K562 (cell line): ENCODE data around the gene PRRC2A. TPM values are rescaled to one million over a fixed set of nuclear protein-coding genes. Genes with fewer than 3 reads are reported as not detected.

ENCODE experiments used
- ATAC-seq: fragments of 200-7000 bp; cut with Tn5 transposase; 3 replicates; pipeline ENCODE4 v1.9.1; 2020; ENCODE audit warnings: moderate library complexity
- BruUV-seq: library from RNA; stranded (reverse); fragments of 400-500 nt; replicated peaks from 2 replicates; lab custom pipeline; 2021; lab: Mats Ljungman, UMichigan
- CTCF ChIA-PET: fragments of 300-600 bp; formaldehyde crosslinking; extraction: SDS; loops from one replicate; lab custom pipeline; 2021; ENCODE audit warnings: low intra/inter-chr PET ratio; lab: Yijun Ruan, JAX
- POLR2A ChIA-PET: fragments of 300-600, 350-650 bp; sonication (Branson Sonifier 250); formaldehyde crosslinking; extraction: SDS; loops from one replicate; lab custom pipeline; 2021; ENCODE audit warnings: antibody characterized with exemption, inconsistent platforms; lab: Yijun Ruan, JAX
- DNase-seq, 4 experiments: peaks; one replicate each; pipeline versions ENCODE4 v3.0.0 to v3.0.0-alpha.2; 2011 to 2018; ENCODE audit warnings: low spot score in 3 of 4, mixed read lengths in 3 of 4; ENCODE audit errors: extremely low read depth in 1 of 4
- FAIRE-seq: peaks from 2 replicates; lab custom pipeline; 2011; peaks lifted over from hg19 to GRCh38; lab: Jason Lieb, UNC
- H2AFZ ChIP-seq: 2 replicates; pipeline ENCODE4 v1.6.0; 2011; ENCODE audit warnings: low read depth, low read length, control low read depth, inconsistent platforms
- H3K27ac ChIP-seq: fragments of 200-600 bp; 3 replicates; pipeline ENCODE4 v1.8.0; 2011; ENCODE audit warnings: low read depth, mild to moderate bottlenecking, control low read depth, inconsistent platforms, low read length, moderate library complexity, mixed read lengths; ENCODE audit errors: extremely low read depth
- H3K27me3 ChIP-seq, 2 experiments: fragments of 300-600 bp in 1 of 2; 2 replicates in 1 of 2; 3 replicates in 1 of 2; pipeline versions ENCODE4 v1.6.0 to v1.8.0; 2011; ENCODE audit warnings: inconsistent platforms in 2 of 2, low read length in 2 of 2, mild to moderate bottlenecking in 1 of 2, mixed read lengths in 1 of 2, moderate library complexity in 1 of 2; ENCODE audit not compliant: control insufficient read depth in 2 of 2, insufficient read depth in 2 of 2
- H3K36me3 ChIP-seq: fragments of 300-600 bp; 3 replicates; pipeline ENCODE4 v1.8.0; 2011; ENCODE audit warnings: mild to moderate bottlenecking, low read length, inconsistent platforms; ENCODE audit not compliant: control insufficient read depth, insufficient read depth
- H3K4me1 ChIP-seq, 2 experiments: fragments of 200-600 bp in 1 of 2; replicated peaks in 1 of 2; 2 replicates in 1 of 2; 3 replicates in 1 of 2; pipeline versions ENCODE4 v1.5.1 to v1.8.0; 2011; ENCODE audit warnings: inconsistent platforms in 2 of 2, low read length in 2 of 2, mild to moderate bottlenecking in 1 of 2, mixed read lengths in 1 of 2, moderate library complexity in 1 of 2; ENCODE audit not compliant: control insufficient read depth in 2 of 2, insufficient read depth in 2 of 2
- H3K4me2 ChIP-seq: 2 replicates; pipeline ENCODE4 v1.6.1; 2011; ENCODE audit warnings: low read length, control low read depth, inconsistent platforms, mixed read lengths; ENCODE audit not compliant: insufficient read depth
- H3K4me3 ChIP-seq: fragments of 200-600 bp; sonication (generic), shearing (Covaris generic); 2 replicates; pipeline ENCODE4 v1.5.1; 2016; ENCODE audit warnings: control low read depth, inconsistent platforms
- H3K79me2 ChIP-seq: fragments of 200-600 bp; 3 replicates; pipeline ENCODE4 v1.8.0; 2011; ENCODE audit warnings: low read length, inconsistent platforms; ENCODE audit not compliant: control insufficient read depth, insufficient read depth
- H3K9ac ChIP-seq, 2 experiments: 2 replicates each; pipeline versions ENCODE4 v1.6.0 to v1.6.1; 2011; ENCODE audit warnings: low read depth in 2 of 2, low read length in 2 of 2, control low read depth in 1 of 2, inconsistent platforms in 1 of 2, mild to moderate bottlenecking in 1 of 2, mixed read lengths in 1 of 2; ENCODE audit not compliant: insufficient read depth in 1 of 2
- H3K9me1 ChIP-seq: one replicate; pipeline ENCODE4 v1.6.0; 2011; ENCODE audit warnings: inconsistent platforms, mild to moderate bottlenecking, low read length, moderate library complexity; ENCODE audit not compliant: control insufficient read depth, insufficient read depth
- H3K9me3 ChIP-seq: replicated peaks from 2 replicates; pipeline ENCODE4 v1.5.1; 2011; ENCODE audit warnings: low read depth, low read length, inconsistent platforms; ENCODE audit not compliant: control insufficient read depth, insufficient read depth
- H4K20me1 ChIP-seq: replicated peaks from 2 replicates; pipeline ENCODE4 v1.6.1; 2011; ENCODE audit warnings: low read length, inconsistent platforms, mixed read lengths; ENCODE audit not compliant: control insufficient read depth, insufficient read depth
- CBX5 ChIP-seq: IDR thresholded peaks from 2 replicates; pipeline ENCODE4 v1.6.1; 2014; ENCODE audit warnings: low read depth, borderline replicate concordance
- CUX1 ChIP-seq: fragments of 200-800 bp; sonication (Bioruptor generic); IDR thresholded peaks from 2 replicates; pipeline ENCODE4 v1.6.1; 2016; ENCODE audit warnings: missing genetic modification characterization, missing compliant biosample characterization
- FIP1L1 ChIP-seq: fragments of 200-400 bp; formaldehyde crosslinking; IDR thresholded peaks from 2 replicates; pipeline ENCODE4 v1.6.1; 2018; ENCODE audit warnings: mild to moderate bottlenecking, low read depth, low read length; ENCODE audit not compliant: poor library complexity, severe bottlenecking
- KAT7 ChIP-seq: sonication (generic); formaldehyde crosslinking; IDR thresholded peaks from 2 replicates; pipeline ENCODE4 v1.8.0; 2022; ENCODE audit warnings: missing genetic modification reagents, mild to moderate bottlenecking, borderline replicate concordance
- NBN ChIP-seq: fragments of 450-650 bp; IDR thresholded peaks from 2 replicates; pipeline ENCODE4 v1.6.1; 2016; ENCODE audit warnings: low read depth, mild to moderate bottlenecking
- PHB2 ChIP-seq: fragments of 450-650 bp; IDR thresholded peaks from 2 replicates; pipeline ENCODE4 v1.6.1; 2017; ENCODE audit warnings: low read depth
- PML ChIP-seq: IDR thresholded peaks from 2 replicates; pipeline ENCODE4 v1.6.1; 2012; ENCODE audit warnings: low read length, inconsistent platforms
- RBM17 ChIP-seq: fragments of 200-400 bp; formaldehyde crosslinking; IDR thresholded peaks from 2 replicates; pipeline ENCODE4 v1.6.1; 2017; ENCODE audit warnings: low read depth, mild to moderate bottlenecking, low read length, borderline replicate concordance
- SAP30 ChIP-seq: fragments of 200-600 bp; sonication (generic); IDR thresholded peaks from 2 replicates; pipeline ENCODE4 v1.6.1; 2012; ENCODE audit warnings: borderline replicate concordance, low read depth, mild to moderate bottlenecking, moderate library complexity, low read length, control low read depth, inconsistent platforms; ENCODE audit not compliant: insufficient read depth, poor library complexity, severe bottlenecking
- YY1 ChIP-seq, 3 experiments: IDR thresholded peaks; 2 replicates each; pipeline ENCODE4 v1.6.1; 2011; ENCODE audit warnings: low read length in 2 of 3, mild to moderate bottlenecking in 2 of 3, moderate library complexity in 2 of 3, borderline replicate concordance in 1 of 3, control low read depth in 1 of 3, low read depth in 1 of 3; ENCODE audit not compliant: insufficient read depth in 3 of 3, insufficient replicate concordance in 2 of 3, control insufficient read depth in 1 of 3, insufficient read length in 1 of 3; ENCODE audit errors: extremely low read depth in 1 of 3
- ZFP1 ChIP-seq: fragments of 450-650 bp; formaldehyde crosslinking; IDR thresholded peaks from 2 replicates; pipeline ENCODE4 v1.4.0; 2020; ENCODE audit warnings: mild to moderate bottlenecking, mixed read lengths
- WGBS: fragments of 100-300 bp; shearing (Covaris generic); methylation state at CpG from one replicate; pipeline ENCODE4 v1.1.6; 2016; ENCODE audit warnings: low coverage, mixed read lengths; ENCODE audit not compliant: insufficient coverage; ENCODE audit errors: missing lambda C conversion rate; 5-methylcytosine and 5-hydroxymethylcytosine counted together
- in situ Hi-C: fragments of 300-500 bp; cut with MboI; formaldehyde crosslinking; loops from 4 replicates; pipeline ENCODE4 v1.15.0; 2018; ENCODE audit warnings: inconsistent platforms, mixed read lengths
- intact Hi-C: fragments of 100-400 bp; cut with micrococcal nuclease; formaldehyde crosslinking; loops from 2 replicates; pipeline ENCODE4 v1.14.2; 2022
- polyA plus RNA-seq, 8 experiments: library from polyadenylated mRNA; depleted of rRNA in 4 of 8; stranded (reverse) in 5 of 8; unstranded in 3 of 8; fragments of >200 nt; fragmentation: Nextera tagmentation in 2 of 8; fragmentation: Illumina TruSeq in 1 of 8; extraction: Ambion mirVana in 2 of 8; extraction: Trizol in 1 of 8; gene quantifications; 2 replicates each; pipeline versions ENCODE4 v1.2.1 to v1.2.3, GENCODE V29; 2011 to 2014; ENCODE audit warnings: inconsistent platforms in 1 of 8, missing spikeins in 1 of 8
- total RNA-seq, 7 experiments: library from RNA; depleted of rRNA in 6 of 7; stranded (reverse); fragments of >200 nt in 6 of 7; fragmentation: Illumina TruSeq in 2 of 7; extraction: Trizol in 2 of 7; gene quantifications; 2 replicates each; pipeline versions ENCODE4 v1.2.1 to v1.2.3, GENCODE V29; 2011 to 2021; ENCODE audit warnings: low replicate concordance in 1 of 7

PRRC2A gene
- total and polyA plus RNA-seq, 9 of the 15 experiments (the other 6 are each of a cell fraction or from before 2014, with no cell fraction given) = 1.0 to 332 (median 63.0) TPM

GRCh38 chr6:31659649-31660380 is 39.3 kb downstream of the PRRC2A start (continued):
- TF ChIP-seq YY1 (IDR thresholded peaks at IDR 0.05; ENCODE audit: borderline replicate concordance in 1 of 3, control insufficient read depth in 1 of 3, extremely low read depth in 1 of 3, insufficient read depth in 3 of 3, insufficient read length in 1 of 3, insufficient replicate concordance in 2 of 3, low read depth in 1 of 3, low read length in 2 of 3) (peak in 1 of 3 experiments; percentile 12), NBN (0 out of 2 replicates have a peak, but pooled peaks have one; percentile 11)
- TF ChIP-seq, all 486 proteins: peak for 95

DNA sequence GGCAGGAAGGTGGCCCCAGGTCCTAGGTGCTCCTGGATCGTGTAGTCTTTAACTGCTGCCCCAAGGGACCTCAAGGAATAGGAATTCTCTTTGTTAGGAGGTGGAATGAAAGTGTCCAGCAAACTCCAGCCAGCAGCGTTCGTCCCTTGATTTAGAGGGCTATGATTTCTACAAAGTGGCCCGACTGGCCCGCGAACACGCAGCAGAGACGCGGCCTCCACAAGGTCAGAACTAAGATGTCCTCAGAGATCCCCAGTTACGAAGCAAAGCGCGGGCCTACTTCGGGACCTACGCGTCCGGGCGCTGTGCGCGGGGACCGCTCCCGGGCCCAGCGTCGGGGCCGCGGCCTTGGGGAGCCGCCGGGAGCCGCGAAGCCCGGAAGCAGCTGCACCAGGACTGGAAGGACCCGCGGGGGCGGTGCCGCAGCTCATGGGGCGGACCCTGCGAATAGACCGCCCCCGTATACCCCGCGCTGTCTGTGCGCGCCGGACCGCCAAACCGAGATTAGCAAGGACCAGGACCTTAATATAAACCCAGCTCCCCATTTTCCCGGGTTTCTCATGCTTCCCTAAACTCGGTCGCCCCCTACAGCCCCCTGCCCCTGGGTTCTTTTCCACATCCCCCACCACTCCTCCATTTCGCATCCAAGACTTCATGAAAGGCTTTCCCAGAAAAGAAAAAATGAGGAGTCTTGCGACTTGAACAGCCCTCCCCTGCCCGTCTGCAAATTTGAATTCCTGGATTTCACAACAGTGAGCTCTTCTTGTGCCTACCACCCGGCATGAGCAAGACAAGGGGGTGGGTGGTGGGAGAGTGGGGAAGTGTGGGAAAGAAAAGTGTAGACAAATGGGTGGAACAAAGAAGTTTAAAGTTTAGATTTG is 40.1 kb downstream of the PRRC2A start, which contains the start of gene C6orf47:
C6orf47 (minus strand) TSS at position 398 of the 881 bp plus-strand sequence. CDS start 831 bp downstream, outside the sequence.
- POLR2A ChIA-PET = interaction anchor here (0.6 to 9.8 kb wide), 42 partner anchors 8 to 1311 kb away, joined by 3 to 267 read pairs (median 5); partner anchors contain the start of genes ABHD16A, APOM, BAG6 and CLIC1
- H2AFZ ChIP-seq = peak within 1 kb of the TSS; percentile 41
- CTCF ChIA-PET = no interaction called here
- DNase-seq = peak; percentile 93 to 99 (median 96)
- peak; percentile 80 for FAIRE-seq
- BruUV-seq = TSS peak; percentile 5
- no peaks in the 10 kb centered on the region for H3K9me1 ChIP-seq
- H3K9ac ChIP-seq = peak within 1 kb of the TSS; percentile 80 to 93
- 1% methylated on average over 52 of the region's 52 CpGs for WGBS
- ATAC-seq = peak; percentile 82
- H3K27ac ChIP-seq = peak within 1 kb of the TSS; percentile 80
- intact Hi-C loops = loop anchor here (1.0 to 10.0 kb wide), 2 partner anchors 8 to 514 kb away; partner anchors contain the start of genes AGPAT1, BAG6 and RNF5
- no peaks in the 10 kb centered on the region for H3K9me3 ChIP-seq
- H3K4me2 ChIP-seq = peak within 1 kb of the TSS; percentile 98
- H3K27me3 ChIP-seq = no peaks in the 10 kb centered on the region
- in situ Hi-C loops = loop anchor here (5.0 kb wide), 2 partner anchors 113 to 202 kb away; partner anchors contain the start of genes ATP6V1G2, NEU1 and NFKBIL1
- H4K20me1 ChIP-seq = peaks cover 8% of the 10 kb centered on the region; the same call in 1 of the 2 replicates
- H3K4me3 ChIP-seq = peak within 1 kb of the TSS; percentile 52
- peaks cover 47 to 65% of the 10 kb centered on the region in 2 experiments for H3K4me1 ChIP-seq
- peaks cover 59% of the 10 kb centered on the region for H3K36me3 ChIP-seq
- H3K79me2 ChIP-seq = peaks cover 84% of the 10 kb centered on the region
- TF ChIP-seq CUX1 (CRISPR knock-in tag) (no peak), ZFP1 (CRISPR knock-in tag) (peak; percentile 86), CBX5 (no peak), KAT7 (CRISPR knock-in tag) (peak; percentile 98), SAP30 (peak; percentile 90), FIP1L1 (peak; percentile 89), PML (peak; percentile 90), PHB2 (no peak), RBM17 (no peak)
